H1 (cell line): ENCODE results near the gene AGAP1. TPM values are rescaled to one million over a fixed set of nuclear protein-coding genes. Genes with fewer than 3 reads are reported as not detected.

Experiments
- CTCF ChIA-PET: fragments of 300-600 bp; sonication (Branson Sonifier 250); formaldehyde crosslinking; loops from one replicate; lab custom pipeline; 2021; ENCODE audit not compliant: partially characterized antibody; lab: Charles Lee
- POLR2A ChIA-PET: fragments of 300-600 bp; sonication (Branson Sonifier 250); formaldehyde crosslinking; loops from one replicate; lab custom pipeline; 2021; ENCODE audit warnings: inconsistent platforms; ENCODE audit not compliant: partially characterized antibody; lab: Charles Lee
- DNase-seq, 2 experiments: peaks; one replicate each; pipeline versions ENCODE4 v3.0.0 to v3.0.0-alpha.2; 2010 to 2022; ENCODE audit warnings: low spot score in 2 of 2, low read depth in 1 of 2, mixed read lengths in 1 of 2
- FAIRE-seq: peaks from 2 replicates; lab custom pipeline; 2011; peaks lifted over from hg19 to GRCh38; lab: Jason Lieb, UNC
- H2AFZ ChIP-seq: 2 replicates; pipeline ENCODE4 v1.8.1; 2012; ENCODE audit warnings: low read length, inconsistent platforms
- H2AK5ac ChIP-seq: 2 replicates; pipeline ENCODE4 v1.6.1; 2013; ENCODE audit warnings: low read depth, low read length
- H2BK120ac ChIP-seq: replicated peaks from 2 replicates; pipeline ENCODE3; 2013; ENCODE audit warnings: low read depth, low read length, inconsistent platforms
- H2BK12ac ChIP-seq: 2 replicates; pipeline ENCODE4 v1.6.1; 2013; ENCODE audit warnings: low read depth, low read length
- H2BK15ac ChIP-seq: 2 replicates; pipeline ENCODE4 v1.6.1; 2013; ENCODE audit warnings: low read length
- H2BK20ac ChIP-seq: 2 replicates; pipeline ENCODE4 v1.6.1; 2013; ENCODE audit warnings: low read length
- H2BK5ac ChIP-seq: 2 replicates; pipeline ENCODE4 v1.6.1; 2013; ENCODE audit warnings: low read depth, low read length
- H3K14ac ChIP-seq: 2 replicates; pipeline ENCODE4 v1.6.1; 2013; ENCODE audit warnings: inconsistent platforms; ENCODE audit not compliant: insufficient read length
- H3K18ac ChIP-seq: 2 replicates; pipeline ENCODE4 v1.6.1; 2013; ENCODE audit warnings: low read length; ENCODE audit errors: extremely low read depth
- H3K23ac ChIP-seq: 2 replicates; pipeline ENCODE4 v1.6.1; 2013; ENCODE audit warnings: inconsistent platforms; ENCODE audit not compliant: insufficient read length
- H3K23me2 ChIP-seq: 2 replicates; pipeline ENCODE4 v1.6.1; 2013; ENCODE audit warnings: low read depth, low read length
- H3K27ac ChIP-seq: 2 replicates; pipeline ENCODE4 v1.6.1; 2011; ENCODE audit warnings: low read depth, low read length, inconsistent platforms
- H3K27me3 ChIP-seq, 4 experiments: replicated peaks in 1 of 4; 1 replicate in 1 of 4; 2 replicates in 3 of 4; pipeline versions ENCODE4 v1.6.1 to v1.8.1; 2011 to 2013; ENCODE audit warnings: low read length in 3 of 4, mild to moderate bottlenecking in 3 of 4, inconsistent platforms in 2 of 4, mixed read lengths in 2 of 4, moderate library complexity in 1 of 4; ENCODE audit not compliant: control insufficient read depth in 3 of 4, insufficient read depth in 3 of 4; ENCODE audit errors: extremely low read depth in 1 of 4
- H3K36me3 ChIP-seq, 4 experiments: 2 replicates each; pipeline versions ENCODE4 v1.6.1 to v1.8.1; 2011 to 2013; ENCODE audit warnings: mild to moderate bottlenecking in 4 of 4, low read length in 3 of 4, moderate library complexity in 2 of 4, control low read depth in 1 of 4, inconsistent platforms in 1 of 4; ENCODE audit not compliant: insufficient read depth in 4 of 4, control insufficient read depth in 2 of 4
- H3K4ac ChIP-seq: replicated peaks from 2 replicates; pipeline ENCODE3; 2013; ENCODE audit warnings: low read length, low read depth, mixed read lengths, inconsistent platforms; ENCODE audit not compliant: insufficient read length
- H3K4me1 ChIP-seq, 4 experiments: replicated peaks in 1 of 4; 1 replicate in 1 of 4; 2 replicates in 3 of 4; pipeline versions ENCODE4 v1.6.1 to v1.8.1; 2011 to 2013; ENCODE audit warnings: low read length in 3 of 4, inconsistent platforms in 2 of 4, mixed read lengths in 1 of 4; ENCODE audit not compliant: insufficient read depth in 4 of 4, control insufficient read depth in 3 of 4
- H3K4me2 ChIP-seq, 2 experiments: 2 replicates each; pipeline versions ENCODE4 v1.6.1 to v1.8.1; 2011 to 2013; ENCODE audit warnings: low read depth in 2 of 2, low read length in 2 of 2, control low read depth in 1 of 2, inconsistent platforms in 1 of 2, mild to moderate bottlenecking in 1 of 2; ENCODE audit not compliant: insufficient read depth in 1 of 2
- H3K4me3 ChIP-seq, 4 experiments: fragments of 200-600, 300-600 bp in 1 of 4; sonication (generic), shearing (Covaris generic), sonication (Bioruptor Twin) in 1 of 4; 2 replicates each; pipeline versions ENCODE4 v1.5.1 to v1.8.1; 2011 to 2016; ENCODE audit warnings: low read length in 4 of 4, low read depth in 3 of 4, control low read depth in 2 of 4, inconsistent platforms in 2 of 4, mild to moderate bottlenecking in 2 of 4, mixed read lengths in 1 of 4, moderate library complexity in 1 of 4; ENCODE audit not compliant: insufficient read depth in 2 of 4; ENCODE audit errors: extremely low read depth in 1 of 4
- H3K56ac ChIP-seq: replicated peaks from 2 replicates; pipeline ENCODE3; 2013; ENCODE audit warnings: low read depth, mild to moderate bottlenecking, mixed read lengths, low read length, inconsistent platforms; ENCODE audit not compliant: insufficient read length
- H3K79me1 ChIP-seq: 2 replicates; pipeline ENCODE4 v1.6.1; 2013; ENCODE audit warnings: low read depth, low read length, control low read depth
- H3K79me2 ChIP-seq, 2 experiments: 2 replicates each; pipeline versions ENCODE4 v1.6.1 to v1.8.1; 2012 to 2013; ENCODE audit warnings: low read length in 2 of 2, mild to moderate bottlenecking in 2 of 2, inconsistent platforms in 1 of 2; ENCODE audit not compliant: insufficient read depth in 2 of 2, control insufficient read depth in 1 of 2
- H3K9ac ChIP-seq, 4 experiments: replicated peaks in 1 of 4; 1 replicate in 1 of 4; 2 replicates in 3 of 4; pipeline versions ENCODE4 v1.6.1 to v1.8.1; 2011 to 2013; ENCODE audit warnings: low read depth in 3 of 4, low read length in 3 of 4, control low read depth in 2 of 4, mild to moderate bottlenecking in 2 of 4, moderate library complexity in 2 of 4, inconsistent platforms in 1 of 4; ENCODE audit errors: extremely low read depth in 1 of 4
- H3K9me3 ChIP-seq, 2 experiments: 2 replicates each; pipeline versions ENCODE4 v1.6.1 to v1.8.1; 2012 to 2013; ENCODE audit warnings: mild to moderate bottlenecking in 2 of 2, moderate library complexity in 2 of 2, control low read depth in 1 of 2, inconsistent platforms in 1 of 2, low read depth in 1 of 2, low read length in 1 of 2, mixed read lengths in 1 of 2; ENCODE audit not compliant: insufficient read depth in 2 of 2
- H4K20me1 ChIP-seq, 2 experiments: replicated peaks in 1 of 2; 2 replicates each; pipeline versions ENCODE3 to v1.8.1; 2011 to 2013; ENCODE audit warnings: inconsistent platforms in 2 of 2, low read length in 2 of 2, mild to moderate bottlenecking in 1 of 2; ENCODE audit not compliant: insufficient read depth in 2 of 2, control insufficient read depth in 1 of 2
- H4K5ac ChIP-seq: 2 replicates; pipeline ENCODE4 v1.6.1; 2013; ENCODE audit warnings: low read length, low read depth, mixed read lengths, inconsistent platforms; ENCODE audit not compliant: insufficient read length
- H4K8ac ChIP-seq: 2 replicates; pipeline ENCODE4 v1.8.0; 2013; ENCODE audit warnings: mild to moderate bottlenecking, moderate library complexity, low read length, inconsistent platforms; ENCODE audit not compliant: insufficient read depth; ENCODE audit errors: extremely low read depth
- H4K91ac ChIP-seq: replicated peaks from 2 replicates; pipeline ENCODE3; 2013; ENCODE audit warnings: low read length, mixed read lengths, inconsistent platforms; ENCODE audit not compliant: insufficient read length
- GTF2F1 ChIP-seq: IDR thresholded peaks from 2 replicates; pipeline ENCODE4 v1.6.1; 2012; ENCODE audit warnings: low read depth, low read length, improper control_type of control experiment, borderline replicate concordance
- KDM5A ChIP-seq: fragments of 200-600 bp; IDR thresholded peaks from 2 replicates; pipeline ENCODE4 v1.7.1; 2012; ENCODE audit warnings: mild to moderate bottlenecking, low read length, inconsistent platforms, mixed read lengths
- NANOG ChIP-seq: IDR thresholded peaks from 2 replicates; pipeline ENCODE4 v1.6.1; 2011; ENCODE audit warnings: low read length, low read depth, mild to moderate bottlenecking, inconsistent platforms; ENCODE audit not compliant: insufficient read depth, poor library complexity, severe bottlenecking
- TAF1 ChIP-seq: IDR thresholded peaks from 2 replicates; pipeline ENCODE4 v1.6.1; 2011; ENCODE audit warnings: mild to moderate bottlenecking, low read depth, low read length
- ZNF274 ChIP-seq: IDR thresholded peaks from 2 replicates; pipeline ENCODE4 v1.7.0; 2012; ENCODE audit warnings: low read length, borderline replicate concordance; ENCODE audit errors: extremely low read depth
- WGBS, 2 experiments: shearing (Covaris generic) in 1 of 2; methylation state at CpG; one replicate each; pipeline versions ENCODE4 v1.1.6 to v1.1.7; 2013 to 2015; ENCODE audit warnings: low lambda C conversion rate in 2 of 2, mixed read lengths in 2 of 2, inconsistent platforms in 1 of 2, low coverage in 1 of 2, missing lambda C conversion rate in 1 of 2; ENCODE audit not compliant: insufficient replicate concordance in 2 of 2, insufficient coverage in 1 of 2, insufficient read length in 1 of 2; ENCODE audit errors: extremely low coverage in 1 of 2, missing lambda C conversion rate in 1 of 2; 5-methylcytosine and 5-hydroxymethylcytosine counted together
- polyA plus RNA-seq, 7 experiments: library from polyadenylated mRNA; depleted of rRNA in 3 of 7; stranded (reverse) in 5 of 7; unstranded in 2 of 7; fragments of >200 nt in 5 of 7; fragments of 200-250 nt in 2 of 7; gene quantifications; 1 replicate in 5 of 7; 2 replicates in 1 of 7; 4 replicates in 1 of 7; pipeline versions ENCODE4 v1.2.1 to v1.2.3, GENCODE V29; 2011 to 2013; ENCODE audit warnings: missing spikeins in 2 of 7, mixed read lengths in 2 of 7
- total RNA-seq: library from RNA; stranded (reverse); fragmentation: NEBNext Ultra II Directional; extraction: Animal tissue kit (Norgen Biotek cat#: 25700); gene quantifications from 2 replicates; pipeline ENCODE4 v1.2.1, GENCODE V29; 2021

AGAP1 gene
- total and polyA plus RNA-seq, 2 of the 8 experiments (the other 6 are each of a cell fraction or from before 2014, with no cell fraction given), result 18.1 to 39.4 TPM

DNA sequence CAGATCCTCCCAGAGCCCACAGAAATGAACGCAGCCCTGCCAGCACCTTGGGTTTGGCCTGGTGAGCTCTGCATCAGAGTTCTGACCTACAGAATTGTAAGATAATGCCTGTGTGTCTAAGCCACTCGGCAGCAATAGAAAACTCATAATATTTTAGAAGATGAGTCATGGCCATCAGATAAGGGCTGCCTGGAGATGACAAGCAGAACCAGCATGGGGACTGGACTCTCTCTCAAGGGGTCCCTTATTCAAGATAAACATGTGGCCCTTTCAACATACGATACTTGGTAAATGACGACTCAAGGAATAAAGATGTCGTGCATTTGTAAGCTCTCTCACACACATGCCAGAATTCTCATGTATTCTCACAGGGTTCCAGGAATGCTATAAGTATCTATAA, 8.5 kb upstream of the AGAP1 start:
- Histone ChIP-seq H2BK15ac (no peak overlapping the region), H3K4ac (no peak overlapping the region), H3K9ac (no peak overlapping the region), H3K36me3 (no peaks in the 10 kb centered on the region), H2BK12ac (no peak overlapping the region), H2AK5ac (no peak overlapping the region), H2AFZ (no peak overlapping the region), H3K4me1 (no peaks in the 10 kb centered on the region), H3K9me3 (no peaks in the 10 kb centered on the region; a peak in 1 of 4 replicates), H2BK20ac (no peak overlapping the region), H4K20me1 (no peaks in the 10 kb centered on the region), H3K18ac (no peak overlapping the region), H4K8ac (no peak overlapping the region), H3K79me1 (no peaks in the 10 kb centered on the region), H3K23me2 (no peaks in the 10 kb centered on the region; the same call in 1 of the 2 replicates), H4K5ac (no peak overlapping the region), H2BK120ac (no peak overlapping the region), H3K27ac (no peak overlapping the region), H4K91ac (no peak overlapping the region), H3K56ac (no peak overlapping the region), H3K27me3 (no peaks in the 10 kb centered on the region), H3K23ac (no peak overlapping the region), H2BK5ac (no peak overlapping the region), H3K79me2 (no peaks in the 10 kb centered on the region), H3K4me2 (no peak overlapping the region), H3K4me3 (no peak overlapping the region), H3K14ac (no peak overlapping the region)
- 85% methylated on average over 5 of the region's 5 CpGs; no CpG with 5 or more reads in 1 of the 2 experiments for WGBS, 2 experiments
- FAIRE-seq (no peak), DNase-seq (no peak)
- ChIA-PET CTCF (interaction anchor here (0.6 kb wide), 1 partner anchor 302 kb away, joined by 4 read pairs; no protein-coding TSS in a partner anchor), POLR2A (no interaction called here)
- TF ChIP-seq NANOG (no peak), TAF1 (no peak), ZNF274 (no peak), GTF2F1 (no peak), KDM5A (no peak)
